HepG2 (cell line): Measurements from ENCODE around the gene ARL4D. TPM values are rescaled to one million over a fixed set of nuclear protein-coding genes. Genes with fewer than 3 reads are reported as not detected.
A peak's percentile ranks its signal among the peaks of the same experiment; 100 is the strongest.

Source experiments
- ATF1 ChIP-seq: IDR thresholded peaks from 2 replicates; pipeline ENCODE4 v1.6.1; 2016; ENCODE audit warnings: mild to moderate bottlenecking, control low read depth
- CCDC6 ChIP-seq: sonication (generic); formaldehyde crosslinking; IDR thresholded peaks from 2 replicates; pipeline ENCODE4 v1.8.1; 2022; ENCODE audit warnings: mild to moderate bottlenecking, missing genetic modification reagents, moderate library complexity
- CHD2 ChIP-seq: IDR thresholded peaks from 2 replicates; pipeline ENCODE4 v1.6.1; 2011; ENCODE audit warnings: low read depth, low read length, improper control_type of control experiment
- HDAC6 ChIP-seq: fragments of 200-600 bp; sonication (generic); IDR thresholded peaks from 2 replicates; pipeline ENCODE4 v1.7.0; 2017; ENCODE audit warnings: mild to moderate bottlenecking, antibody characterized with exemption, low read length, low read depth
- NR2F2 ChIP-seq: IDR thresholded peaks from 2 replicates; pipeline ENCODE4 v1.6.1; 2012; ENCODE audit warnings: low read depth, inconsistent platforms, borderline replicate concordance
- PAWR ChIP-seq: sonication (generic); formaldehyde crosslinking; IDR thresholded peaks from 2 replicates; pipeline ENCODE4 v1.4.0; 2020; ENCODE audit warnings: missing genetic modification reagents, mild to moderate bottlenecking, borderline replicate concordance
- XRCC5 ChIP-seq: fragments of 200-400 bp; formaldehyde crosslinking; optimal IDR thresholded peaks from 2 replicates; pipeline ENCODE3; 2017; ENCODE audit warnings: mild to moderate bottlenecking, low read length
- ZC3H4 ChIP-seq: sonication (generic); formaldehyde crosslinking; IDR thresholded peaks from 2 replicates; pipeline ENCODE4 v1.4.0; 2020; ENCODE audit warnings: missing genetic modification reagents, borderline replicate concordance
- ZNF552 ChIP-seq: sonication (generic); formaldehyde crosslinking; IDR thresholded peaks from 2 replicates; pipeline ENCODE4 v1.9.0; 2022; ENCODE audit warnings: missing genetic modification reagents, mild to moderate bottlenecking, borderline replicate concordance
- ZNF577 ChIP-seq: sonication (generic); formaldehyde crosslinking; IDR thresholded peaks from 2 replicates; pipeline ENCODE4 v1.4.0; 2020; ENCODE audit warnings: mild to moderate bottlenecking, low read depth, missing genetic modification reagents, borderline replicate concordance
- polyA plus RNA-seq, 8 experiments: library from polyadenylated mRNA; depleted of rRNA in 3 of 8; stranded (reverse) in 7 of 8; unstranded in 1 of 8; fragments of >200 nt; fragmentation: Illumina TruSeq in 4 of 8; extraction: Trizol in 4 of 8; gene quantifications; 2 replicates each; pipeline versions ENCODE4 v1.2.1 to v1.2.3, GENCODE V29; 2011 to 2016; ENCODE audit warnings: low read depth in 4 of 8, missing spikeins in 1 of 8, mixed read lengths in 1 of 8; ENCODE audit not compliant: insufficient read depth in 1 of 8
- total RNA-seq, 5 experiments: library from RNA; depleted of rRNA; stranded (reverse); fragments of >200 nt; fragmentation: Illumina TruSeq; extraction: Trizol; gene quantifications; 2 replicates each; pipeline ENCODE4 v1.2.3, GENCODE V29; 2016; ENCODE audit warnings: low read depth in 1 of 5
- TF ChIP-seq, protein P1 (sequence below): sonication (generic); formaldehyde crosslinking; IDR thresholded peaks from 2 replicates; pipeline ENCODE4 v1.5.0; 2020; ENCODE audit warnings: mild to moderate bottlenecking, missing genetic modification reagents, borderline replicate concordance
- TF ChIP-seq, protein P2 (sequence below): sonication (generic); formaldehyde crosslinking; conservative IDR thresholded peaks from 2 replicates; pipeline ENCODE4 v1.4.0; 2020; ENCODE audit warnings: missing genetic modification reagents
- TF ChIP-seq, protein P3 (sequence below): sonication (generic); formaldehyde crosslinking; IDR thresholded peaks from 2 replicates; pipeline ENCODE4 v1.4.0; 2020; ENCODE audit warnings: missing genetic modification reagents
- TF ChIP-seq, protein P4 (sequence below): sonication (generic); formaldehyde crosslinking; IDR thresholded peaks from 2 replicates; pipeline ENCODE4 v1.4.0; 2020; ENCODE audit warnings: missing genetic modification reagents

Gene ARL4D
- total and polyA plus RNA-seq, 2 of the 13 experiments (the other 11 are each of a cell fraction or from before 2014, with no cell fraction given), result 9.0 to 25.9 TPM

DNA sequence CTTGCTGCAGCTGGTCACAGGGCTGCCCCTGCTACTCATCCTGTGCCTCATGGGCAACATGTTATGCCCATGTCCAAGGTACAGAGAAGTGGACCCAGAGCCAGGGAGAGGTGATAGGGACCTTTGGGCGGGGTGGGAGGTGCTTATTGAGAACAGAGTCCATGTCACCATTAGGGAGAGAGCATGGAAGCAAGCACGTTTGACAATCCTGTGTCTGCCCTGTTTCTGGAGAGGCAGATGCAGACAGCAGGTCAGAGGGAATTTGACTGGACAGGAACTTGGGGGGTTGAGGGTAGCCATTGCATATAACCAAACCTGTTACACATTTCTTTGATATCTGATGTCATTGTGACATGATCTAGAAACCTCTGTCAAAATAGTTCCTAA, 14.3 kb upstream of the ARL4D start (continued):
- TF ChIP-seq CHD2 (no peak), ZC3H4 (CRISPR knock-in tag) (no peak), NR2F2 (no peak; the same call in 1 of the 2 replicates), ZNF577 (no peak), ATF1 (CRISPR knock-in tag) (peak; percentile 73), ZNF552 (CRISPR knock-in tag) (peak; percentile 39; the same call in 1 of the 2 replicates), XRCC5 (peak; percentile 88), HDAC6 (no peak), CCDC6 (CRISPR knock-in tag) (no peak), PAWR (CRISPR knock-in tag) (no peak)
- TF ChIP-seq, protein P1, sequence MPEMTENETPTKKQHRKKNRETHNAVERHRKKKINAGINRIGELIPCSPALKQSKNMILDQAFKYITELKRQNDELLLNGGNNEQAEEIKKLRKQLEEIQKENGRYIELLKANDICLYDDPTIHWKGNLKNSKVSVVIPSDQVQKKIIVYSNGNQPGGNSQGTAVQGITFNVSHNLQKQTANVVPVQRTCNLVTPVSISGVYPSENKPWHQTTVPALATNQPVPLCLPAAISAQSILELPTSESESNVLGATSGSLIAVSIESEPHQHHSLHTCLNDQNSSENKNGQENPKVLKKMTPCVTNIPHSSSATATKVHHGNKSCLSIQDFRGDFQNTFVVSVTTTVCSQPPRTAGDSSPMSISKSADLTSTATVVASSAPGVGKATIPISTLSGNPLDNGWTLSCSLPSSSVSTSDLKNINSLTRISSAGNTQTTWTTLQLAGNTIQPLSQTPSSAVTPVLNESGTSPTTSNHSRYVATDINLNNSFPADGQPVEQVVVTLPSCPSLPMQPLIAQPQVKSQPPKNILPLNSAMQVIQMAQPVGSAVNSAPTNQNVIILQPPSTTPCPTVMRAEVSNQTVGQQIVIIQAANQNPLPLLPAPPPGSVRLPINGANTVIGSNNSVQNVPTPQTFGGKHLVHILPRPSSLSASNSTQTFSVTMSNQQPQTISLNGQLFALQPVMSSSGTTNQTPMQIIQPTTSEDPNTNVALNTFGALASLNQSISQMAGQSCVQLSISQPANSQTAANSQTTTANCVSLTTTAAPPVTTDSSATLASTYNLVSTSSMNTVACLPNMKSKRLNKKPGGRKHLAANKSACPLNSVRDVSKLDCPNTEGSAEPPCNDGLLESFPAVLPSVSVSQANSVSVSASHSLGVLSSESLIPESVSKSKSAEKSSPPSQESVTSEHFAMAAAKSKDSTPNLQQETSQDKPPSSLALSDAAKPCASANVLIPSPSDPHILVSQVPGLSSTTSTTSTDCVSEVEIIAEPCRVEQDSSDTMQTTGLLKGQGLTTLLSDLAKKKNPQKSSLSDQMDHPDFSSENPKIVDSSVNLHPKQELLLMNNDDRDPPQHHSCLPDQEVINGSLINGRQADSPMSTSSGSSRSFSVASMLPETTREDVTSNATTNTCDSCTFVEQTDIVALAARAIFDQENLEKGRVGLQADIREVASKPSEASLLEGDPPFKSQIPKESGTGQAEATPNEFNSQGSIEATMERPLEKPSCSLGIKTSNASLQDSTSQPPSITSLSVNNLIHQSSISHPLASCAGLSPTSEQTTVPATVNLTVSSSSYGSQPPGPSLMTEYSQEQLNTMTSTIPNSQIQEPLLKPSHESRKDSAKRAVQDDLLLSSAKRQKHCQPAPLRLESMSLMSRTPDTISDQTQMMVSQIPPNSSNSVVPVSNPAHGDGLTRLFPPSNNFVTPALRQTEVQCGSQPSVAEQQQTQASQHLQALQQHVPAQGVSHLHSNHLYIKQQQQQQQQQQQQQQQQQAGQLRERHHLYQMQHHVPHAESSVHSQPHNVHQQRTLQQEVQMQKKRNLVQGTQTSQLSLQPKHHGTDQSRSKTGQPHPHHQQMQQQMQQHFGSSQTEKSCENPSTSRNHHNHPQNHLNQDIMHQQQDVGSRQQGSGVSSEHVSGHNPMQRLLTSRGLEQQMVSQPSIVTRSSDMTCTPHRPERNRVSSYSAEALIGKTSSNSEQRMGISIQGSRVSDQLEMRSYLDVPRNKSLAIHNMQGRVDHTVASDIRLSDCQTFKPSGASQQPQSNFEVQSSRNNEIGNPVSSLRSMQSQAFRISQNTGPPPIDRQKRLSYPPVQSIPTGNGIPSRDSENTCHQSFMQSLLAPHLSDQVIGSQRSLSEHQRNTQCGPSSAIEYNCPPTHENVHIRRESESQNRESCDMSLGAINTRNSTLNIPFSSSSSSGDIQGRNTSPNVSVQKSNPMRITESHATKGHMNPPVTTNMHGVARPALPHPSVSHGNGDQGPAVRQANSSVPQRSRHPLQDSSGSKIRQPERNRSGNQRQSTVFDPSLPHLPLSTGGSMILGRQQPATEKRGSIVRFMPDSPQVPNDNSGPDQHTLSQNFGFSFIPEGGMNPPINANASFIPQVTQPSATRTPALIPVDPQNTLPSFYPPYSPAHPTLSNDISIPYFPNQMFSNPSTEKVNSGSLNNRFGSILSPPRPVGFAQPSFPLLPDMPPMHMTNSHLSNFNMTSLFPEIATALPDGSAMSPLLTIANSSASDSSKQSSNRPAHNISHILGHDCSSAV (CRISPR knock-in tag), result no peak
- TF ChIP-seq, protein P2, sequence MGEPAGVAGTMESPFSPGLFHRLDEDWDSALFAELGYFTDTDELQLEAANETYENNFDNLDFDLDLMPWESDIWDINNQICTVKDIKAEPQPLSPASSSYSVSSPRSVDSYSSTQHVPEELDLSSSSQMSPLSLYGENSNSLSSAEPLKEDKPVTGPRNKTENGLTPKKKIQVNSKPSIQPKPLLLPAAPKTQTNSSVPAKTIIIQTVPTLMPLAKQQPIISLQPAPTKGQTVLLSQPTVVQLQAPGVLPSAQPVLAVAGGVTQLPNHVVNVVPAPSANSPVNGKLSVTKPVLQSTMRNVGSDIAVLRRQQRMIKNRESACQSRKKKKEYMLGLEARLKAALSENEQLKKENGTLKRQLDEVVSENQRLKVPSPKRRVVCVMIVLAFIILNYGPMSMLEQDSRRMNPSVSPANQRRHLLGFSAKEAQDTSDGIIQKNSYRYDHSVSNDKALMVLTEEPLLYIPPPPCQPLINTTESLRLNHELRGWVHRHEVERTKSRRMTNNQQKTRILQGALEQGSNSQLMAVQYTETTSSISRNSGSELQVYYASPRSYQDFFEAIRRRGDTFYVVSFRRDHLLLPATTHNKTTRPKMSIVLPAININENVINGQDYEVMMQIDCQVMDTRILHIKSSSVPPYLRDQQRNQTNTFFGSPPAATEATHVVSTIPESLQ (CRISPR knock-in tag), result 0 out of 2 replicates have a peak, but pooled peaks have one; percentile 76
- TF ChIP-seq, protein P3, sequence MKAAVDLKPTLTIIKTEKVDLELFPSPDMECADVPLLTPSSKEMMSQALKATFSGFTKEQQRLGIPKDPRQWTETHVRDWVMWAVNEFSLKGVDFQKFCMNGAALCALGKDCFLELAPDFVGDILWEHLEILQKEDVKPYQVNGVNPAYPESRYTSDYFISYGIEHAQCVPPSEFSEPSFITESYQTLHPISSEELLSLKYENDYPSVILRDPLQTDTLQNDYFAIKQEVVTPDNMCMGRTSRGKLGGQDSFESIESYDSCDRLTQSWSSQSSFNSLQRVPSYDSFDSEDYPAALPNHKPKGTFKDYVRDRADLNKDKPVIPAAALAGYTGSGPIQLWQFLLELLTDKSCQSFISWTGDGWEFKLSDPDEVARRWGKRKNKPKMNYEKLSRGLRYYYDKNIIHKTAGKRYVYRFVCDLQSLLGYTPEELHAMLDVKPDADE (CRISPR knock-in tag), result no peak
- TF ChIP-seq, protein P4, sequence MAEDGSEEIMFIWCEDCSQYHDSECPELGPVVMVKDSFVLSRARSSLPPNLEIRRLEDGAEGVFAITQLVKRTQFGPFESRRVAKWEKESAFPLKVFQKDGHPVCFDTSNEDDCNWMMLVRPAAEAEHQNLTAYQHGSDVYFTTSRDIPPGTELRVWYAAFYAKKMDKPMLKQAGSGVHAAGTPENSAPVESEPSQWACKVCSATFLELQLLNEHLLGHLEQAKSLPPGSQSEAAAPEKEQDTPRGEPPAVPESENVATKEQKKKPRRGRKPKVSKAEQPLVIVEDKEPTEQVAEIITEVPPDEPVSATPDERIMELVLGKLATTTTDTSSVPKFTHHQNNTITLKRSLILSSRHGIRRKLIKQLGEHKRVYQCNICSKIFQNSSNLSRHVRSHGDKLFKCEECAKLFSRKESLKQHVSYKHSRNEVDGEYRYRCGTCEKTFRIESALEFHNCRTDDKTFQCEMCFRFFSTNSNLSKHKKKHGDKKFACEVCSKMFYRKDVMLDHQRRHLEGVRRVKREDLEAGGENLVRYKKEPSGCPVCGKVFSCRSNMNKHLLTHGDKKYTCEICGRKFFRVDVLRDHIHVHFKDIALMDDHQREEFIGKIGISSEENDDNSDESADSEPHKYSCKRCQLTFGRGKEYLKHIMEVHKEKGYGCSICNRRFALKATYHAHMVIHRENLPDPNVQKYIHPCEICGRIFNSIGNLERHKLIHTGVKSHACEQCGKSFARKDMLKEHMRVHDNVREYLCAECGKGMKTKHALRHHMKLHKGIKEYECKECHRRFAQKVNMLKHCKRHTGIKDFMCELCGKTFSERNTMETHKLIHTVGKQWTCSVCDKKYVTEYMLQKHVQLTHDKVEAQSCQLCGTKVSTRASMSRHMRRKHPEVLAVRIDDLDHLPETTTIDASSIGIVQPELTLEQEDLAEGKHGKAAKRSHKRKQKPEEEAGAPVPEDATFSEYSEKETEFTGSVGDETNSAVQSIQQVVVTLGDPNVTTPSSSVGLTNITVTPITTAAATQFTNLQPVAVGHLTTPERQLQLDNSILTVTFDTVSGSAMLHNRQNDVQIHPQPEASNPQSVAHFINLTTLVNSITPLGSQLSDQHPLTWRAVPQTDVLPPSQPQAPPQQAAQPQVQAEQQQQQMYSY (CRISPR knock-in tag), result no peak
